HG02884 (cell line): ENCODE measurements around the gene ZBTB5.
"Not testable (repeated sequence)": the region's sequence is repeated elsewhere in the genome, so short reads cannot be mapped to it uniquely, and the experiment has no call there.

Experiments
- ATAC-seq: cut with Tn5 transposase; IDR thresholded peaks from one replicate; pipeline ENCODE4 v1.9.1; 2021; ENCODE audit warnings: mild to moderate bottlenecking, moderate library complexity; ENCODE audit not compliant: unreplicated experiment

Gene ZBTB5

DNA sequence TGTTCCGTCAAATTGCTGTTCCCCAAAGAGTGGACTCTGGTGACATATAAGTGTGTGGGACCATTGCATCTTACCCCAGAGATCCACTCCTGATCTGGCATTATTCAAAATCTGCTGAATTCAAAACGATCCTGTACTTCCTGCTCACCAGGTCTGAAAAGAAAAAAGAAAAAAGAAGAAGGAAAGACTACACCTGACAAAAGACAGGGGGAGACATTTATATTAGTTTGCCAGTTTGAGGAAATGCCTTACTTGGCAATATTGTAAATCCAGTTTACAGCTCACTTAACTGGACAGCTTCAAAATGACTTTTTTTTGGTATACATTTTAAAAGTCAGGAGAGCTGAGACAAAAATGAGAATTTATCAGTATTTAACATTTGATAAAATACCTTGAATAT lies 57.8 kb downstream of the ZBTB5 start:
- no peak for ATAC-seq

DNA sequence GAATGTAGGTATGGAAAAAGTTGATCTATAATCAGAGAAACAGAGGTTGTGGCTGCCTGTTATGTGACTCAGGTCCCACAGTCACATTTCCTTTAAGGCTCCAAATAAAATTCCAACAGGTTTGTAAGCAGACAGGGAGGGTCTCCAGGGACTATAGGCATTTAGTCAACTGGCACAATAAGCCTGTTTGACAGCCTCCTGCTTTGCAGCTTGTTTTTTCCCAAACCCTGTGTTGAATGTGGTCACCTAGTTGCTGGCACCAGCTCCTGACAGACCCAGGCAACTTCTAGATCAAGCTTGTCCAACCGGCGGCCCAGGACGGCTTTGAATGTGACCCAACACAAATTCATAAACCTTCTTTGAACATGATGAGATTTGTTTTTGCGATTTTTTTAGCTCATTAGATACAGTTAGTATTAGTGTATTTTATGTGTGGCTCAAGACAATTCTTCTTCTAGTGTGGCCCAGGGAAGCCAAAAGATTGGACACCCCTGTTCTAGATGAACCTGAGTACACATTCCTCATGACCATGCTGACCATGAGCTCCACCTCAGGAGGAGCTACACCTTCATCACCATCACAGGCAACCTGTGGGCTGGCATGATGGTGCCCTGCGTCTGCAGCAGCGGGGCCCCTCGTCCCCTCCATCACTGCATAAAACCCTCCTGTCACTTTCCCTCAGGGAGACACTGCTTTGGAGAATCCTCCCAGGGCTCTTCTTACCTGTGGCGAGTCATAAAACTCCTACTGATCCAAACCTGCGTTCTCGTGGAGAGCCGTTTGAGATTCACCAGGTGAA lies 58.4 kb downstream of the ZBTB5 start:
- no peak for ATAC-seq

DNA sequence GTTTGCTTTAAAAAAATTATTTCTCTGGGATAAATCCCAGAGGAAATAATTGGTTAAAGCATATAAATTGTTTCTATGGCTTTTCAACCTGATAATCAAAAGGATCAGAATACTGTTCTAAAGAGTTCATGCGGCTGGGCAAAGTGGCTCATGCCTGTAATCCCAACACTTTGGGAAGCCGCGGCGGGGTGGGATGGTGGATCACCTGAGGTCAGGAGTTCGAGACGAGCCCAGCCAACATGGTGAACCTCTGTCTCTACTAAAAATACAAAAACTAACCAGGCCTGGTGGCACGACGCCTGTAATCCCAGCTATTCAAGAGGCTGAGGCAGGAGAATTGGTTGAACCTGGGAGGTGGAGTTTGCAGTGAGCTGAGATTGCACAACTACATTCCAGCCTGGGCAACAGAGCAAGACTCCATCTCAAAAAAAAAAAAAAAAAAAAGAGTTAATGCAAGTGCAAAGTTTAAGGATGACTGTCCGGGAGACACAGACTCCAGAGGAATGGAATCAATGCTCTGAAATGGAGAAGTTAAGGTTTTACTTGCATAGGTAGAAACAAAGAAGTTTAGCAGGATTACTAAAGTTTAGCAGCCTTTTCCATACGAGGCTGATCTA lies 59.4 kb downstream of the ZBTB5 start:
- ATAC-seq, result no peak

DNA sequence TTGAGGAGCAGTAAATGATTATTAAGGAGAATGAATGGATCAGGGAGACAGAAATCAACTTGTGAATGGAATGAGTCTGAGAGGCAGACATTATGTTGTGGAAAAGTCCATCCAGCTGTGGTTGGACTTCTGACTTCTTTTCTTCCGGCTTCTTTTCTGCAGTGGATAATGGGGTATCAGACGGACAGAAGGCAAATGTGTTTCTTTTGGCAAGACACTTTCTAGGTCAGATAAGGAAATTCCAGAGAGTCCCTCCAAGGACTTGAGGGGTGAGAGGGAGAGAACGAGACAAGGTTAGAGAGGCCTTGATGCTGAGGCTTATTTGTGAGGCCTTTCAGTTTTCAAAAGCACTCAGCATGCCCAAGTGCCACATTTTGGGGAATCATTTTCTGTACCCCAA lies 59.9 kb downstream of the ZBTB5 start:
- ATAC-seq, result no peak

GRCh38 chr9:37404590-37404989 lies 60.7 kb downstream of the ZBTB5 start:
- no peak for ATAC-seq

DNA sequence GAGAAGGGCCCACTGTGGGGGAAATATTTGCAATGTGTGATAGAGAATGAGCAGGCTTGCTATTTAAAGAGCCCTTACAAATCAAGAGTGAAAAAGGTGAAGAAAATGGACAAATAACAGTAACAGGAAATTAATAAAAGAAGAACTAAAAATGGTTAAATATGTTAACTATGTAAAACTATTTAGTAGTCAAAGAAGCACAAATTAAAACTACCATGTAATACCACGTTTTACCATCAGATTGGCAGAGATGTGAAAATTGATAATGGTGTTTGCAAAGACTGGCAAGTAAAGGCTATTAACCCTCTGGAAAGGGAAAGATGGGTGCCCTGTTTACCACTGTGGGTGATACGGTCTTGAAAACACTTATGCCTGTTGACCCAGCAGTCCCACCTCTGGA lies 65.9 kb downstream of the ZBTB5 start:
- ATAC-seq, result no peak

GRCh38 chr9:37398464-37399025 lies 66.7 kb downstream of the ZBTB5 start:
- no peak for ATAC-seq

DNA sequence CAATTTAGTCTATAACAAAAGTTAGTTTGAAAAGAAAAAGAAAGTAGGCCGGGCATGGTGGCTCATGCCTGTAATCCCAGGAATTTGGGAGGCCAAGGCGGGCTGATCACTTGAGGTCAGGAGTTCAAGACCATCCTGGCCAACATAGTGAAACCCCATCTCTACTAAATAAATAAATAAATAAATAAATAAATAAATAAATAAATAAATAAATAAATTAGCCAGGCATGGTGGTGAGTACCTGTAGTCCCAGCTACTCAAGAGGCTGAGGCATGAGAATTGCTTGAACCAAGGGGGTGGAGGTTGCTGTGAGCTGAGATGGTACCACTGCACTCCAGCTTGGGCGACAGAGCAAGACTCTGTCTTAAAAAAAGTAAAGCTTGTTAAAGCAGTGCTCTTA lies 67.3 kb downstream of the ZBTB5 start:
- ATAC-seq, result not testable (repeated sequence)

- no peak for ATAC-seq
These were observed 69.6 kb downstream of the ZBTB5 start for GRCh38 chr9:37395663-37396062.

DNA sequence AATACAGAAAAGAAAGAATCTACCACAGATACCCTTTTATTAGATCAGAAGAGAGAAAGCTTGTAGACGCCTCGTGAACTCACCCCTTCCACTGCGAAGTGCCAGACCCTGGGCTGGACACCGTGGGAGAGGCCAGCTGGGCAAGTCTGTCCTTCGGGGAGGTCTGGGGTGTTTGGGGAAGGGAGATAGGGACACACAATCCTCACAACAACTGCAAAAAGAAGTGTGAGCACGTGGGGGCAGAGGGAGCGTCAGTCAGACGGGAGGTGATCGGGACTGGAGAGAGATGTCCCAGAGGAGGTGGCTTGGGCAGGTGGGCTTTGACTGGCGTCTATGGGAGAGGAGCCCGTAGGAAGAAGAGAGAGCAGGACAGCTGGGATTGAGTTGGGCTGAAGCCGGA lies 70.0 kb downstream of the ZBTB5 start:
- ATAC-seq, result no peak

- no peak for ATAC-seq
These were observed 73.0 kb downstream of the ZBTB5 start for GRCh38 chr9:37392272-37392671.

- ATAC-seq, result peak; percentile 80
These were observed 74.5 kb downstream of the ZBTB5 start for GRCh38 chr9:37390759-37391158.
